Measurements from ENCODE around the gene CASZ1. TPM values are rescaled to one million over a fixed set of nuclear protein-coding genes. Genes with fewer than 3 reads are reported as not detected.

CASZ1 gene
- polyA plus RNA-seq, 2 of the 4 experiments (the other 2 are of a cell fraction), result 0.52 to 1.2 TPM

- H3K4me1 ChIP-seq, result peaks cover 6% of the 10 kb centered on the region; the same call in 1 of the 3 replicates
- WGBS (ENCODE audit: missing lambda C conversion rate), result 80% methylated on average over 5 of the region's 11 CpGs
- DNase-seq (ENCODE audit: low read depth in 1 of 2, low spot score in 1 of 2) (no peak), FAIRE-seq (no peak), ATAC-seq (no peak)
- ChIA-PET POLR2A (no interaction called here), CTCF (interaction anchor here (1.1 to 1.8 kb wide), 2 partner anchors 108 to 178 kb away, joined by 3 to 8 read pairs; no protein-coding TSS in a partner anchor)
- TF ChIP-seq TP53 (CRISPR knock-in tag; IDR thresholded peaks at IDR 0.05) (no peak), MYC (IDR thresholded peaks at IDR 0.05; ENCODE audit: borderline replicate concordance, low read length) (no peak), USF2 (IDR thresholded peaks at IDR 0.05) (no peak), RARB (CRISPR knock-in tag; IDR thresholded peaks at IDR 0.05) (no peak), CBX8 (IDR thresholded peaks at IDR 0.05) (no peak), CBX2 (IDR thresholded peaks at IDR 0.05; ENCODE audit: borderline replicate concordance, low read depth) (no peak), FOXS1 (CRISPR knock-in tag; IDR thresholded peaks at IDR 0.05) (no peak), ESRRA (IDR thresholded peaks at IDR 0.05; ENCODE audit: borderline replicate concordance, low read length) (no peak), ZC3H11A (IDR thresholded peaks at IDR 0.05) (no peak), EP300 (IDR thresholded peaks at IDR 0.05) (no peak), NR3C1 (IDR thresholded peaks at IDR 0.05) (no peak), KDM5A (IDR thresholded peaks at IDR 0.05) (no peak), RFX5 (IDR thresholded peaks at IDR 0.05) (no peak), TFCP2L1 (CRISPR knock-in tag; IDR thresholded peaks at IDR 0.05) (no peak), HES2 (IDR thresholded peaks at IDR 0.05) (no peak), CTCF (IDR thresholded peaks at IDR 0.05) (no peak), HDAC2 (IDR thresholded peaks at IDR 0.05) (no peak)
- no peak overlapping the region for H3K4me3 ChIP-seq
- no peak overlapping the region for H3K4me2 ChIP-seq
- no peak overlapping the region for H3K27ac ChIP-seq
- no peaks in the 10 kb centered on the region for H3K9me3 ChIP-seq
Measured at GRCh38 chr1:10685808-10686403, 110.5 kb downstream of the CASZ1 start.

- no peak for ATAC-seq
- Histone ChIP-seq H3K4me2 (no peak overlapping the region), H3K9me3 (no peaks in the 10 kb centered on the region), H3K4me1 (peaks cover 6% of the 10 kb centered on the region; the same call in 1 of the 3 replicates), H3K4me3 (no peak overlapping the region), H3K27ac (no peak overlapping the region)
- DNase-seq (ENCODE audit: low read depth in 1 of 2, low spot score in 1 of 2), result no peak
- CTCF ChIA-PET, result interaction anchor here (1.1 to 1.8 kb wide), 3 partner anchors 109 to 191 kb away, joined by 3 to 8 read pairs (median 3); no protein-coding TSS in a partner anchor
- WGBS (ENCODE audit: missing lambda C conversion rate), result 81% methylated on average over 13 of the region's 15 CpGs
- POLR2A ChIA-PET, result no interaction called here
- TF ChIP-seq RAD21 (conservative IDR thresholded peaks at IDR 0.05 in 1 of 2, IDR thresholded peaks at IDR 0.05 in 1 of 2) (no peak), RFX5 (IDR thresholded peaks at IDR 0.05) (no peak), CHD2 (IDR thresholded peaks at IDR 0.05; ENCODE audit: low read length, partially characterized antibody) (no peak), CHD4 (IDR thresholded peaks at IDR 0.05; ENCODE audit: borderline replicate concordance) (no peak), HEYL (CRISPR knock-in tag; IDR thresholded peaks at IDR 0.05) (no peak), USF2 (IDR thresholded peaks at IDR 0.05) (no peak), TFCP2L1 (CRISPR knock-in tag; IDR thresholded peaks at IDR 0.05) (no peak), MYC (IDR thresholded peaks at IDR 0.05; ENCODE audit: borderline replicate concordance, low read length) (no peak), EHF (CRISPR knock-in tag; IDR thresholded peaks at IDR 0.05) (no peak), POLR2A (IDR thresholded peaks at IDR 0.05; ENCODE audit: low read length) (no peak), JUN (IDR thresholded peaks at IDR 0.05) (no peak), BCL3 (IDR thresholded peaks at IDR 0.05) (no peak), KDM5A (IDR thresholded peaks at IDR 0.05) (no peak), NFE2L2 (conservative IDR thresholded peaks at IDR 0.05; ENCODE audit: low read length) (no peak)
- no peak for FAIRE-seq
Measured at GRCh38 chr1:10685196-10685807, 111.1 kb downstream of the CASZ1 start.
